Lung microvascular endothelial cell (primary cell): ENCODE measurements around the gene LRP8. TPM values are rescaled to one million over a fixed set of nuclear protein-coding genes. Genes with fewer than 3 reads are reported as not detected.

ENCODE experiments used
- DNase-seq, 2 donors: peaks; one replicate each; pipeline versions ENCODE4 v3.0.0 to v3.0.0-alpha.2; 2010; ENCODE audit warnings: low read depth in 2 of 2
- total RNA-seq: library from RNA; depleted of rRNA; stranded (reverse); fragments of >200 nt; gene quantifications from 2 replicates; pipeline ENCODE4 v1.2.1, GENCODE V29; 2014

Gene LRP8
- 7.7 and 14.2 TPM in 2 replicates for total RNA-seq

DNA sequence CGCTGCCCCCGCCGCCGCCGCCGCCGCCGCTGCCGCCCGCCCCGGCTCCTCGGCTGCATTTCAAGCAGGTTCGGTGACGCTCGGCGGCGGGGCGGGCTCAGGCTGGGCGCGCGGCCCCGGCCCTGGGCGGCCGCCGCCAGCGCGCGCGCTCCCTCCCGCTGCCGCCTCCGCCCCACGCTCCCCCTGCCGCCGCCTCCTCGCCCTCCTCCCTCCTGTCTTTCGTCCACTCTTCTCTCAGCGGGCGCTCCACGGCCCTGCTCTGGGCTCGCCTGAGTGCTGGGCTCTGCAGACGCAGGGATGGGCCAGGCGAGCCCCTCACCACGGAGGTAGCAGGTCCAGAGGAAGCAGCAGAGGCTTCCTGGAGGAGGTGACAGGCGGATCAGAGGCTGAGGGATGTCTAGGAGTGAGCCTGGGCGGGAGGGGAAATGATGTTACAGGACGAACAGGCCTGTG lies at the start of gene LRP8:
Gene LRP8 (minus strand): TSS at position 62 of the 453 bp plus-strand sequence. CDS start 158 bp downstream, outside the sequence.
- peak; percentile 61 to 69 for DNase-seq

GRCh38 chr1:53377438-53377841 lies 49.6 kb upstream of the LRP8 start:
- DNase-seq, result no peak

GRCh38 chr1:53376742-53377437 lies 49.0 kb upstream of the LRP8 start:
- no peak for DNase-seq

- no peak for DNase-seq
Measured at GRCh38 chr1:53376041-53376461, 48.2 kb upstream of the LRP8 start.

DNA sequence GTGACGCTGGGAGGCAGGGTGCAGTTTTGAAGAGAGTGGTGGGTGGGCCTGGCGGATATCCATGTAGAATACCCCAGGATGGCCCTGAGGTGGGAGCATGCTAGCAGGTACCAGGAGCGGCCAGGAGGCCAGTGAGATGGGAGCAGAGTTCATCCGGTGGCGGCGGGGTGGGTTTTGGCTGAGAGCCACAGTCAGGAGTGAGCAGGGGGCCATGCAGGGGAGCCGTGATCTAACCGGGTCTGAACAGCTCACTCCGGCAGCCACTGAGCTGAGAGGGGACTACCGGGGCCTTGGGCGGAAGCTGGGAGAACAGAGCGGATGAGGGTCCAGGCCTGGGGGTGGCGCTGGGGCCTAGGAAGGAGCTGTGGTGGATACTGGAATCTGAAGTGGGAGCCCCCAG lies 47.6 kb upstream of the LRP8 start:
- no peak for DNase-seq

DNA sequence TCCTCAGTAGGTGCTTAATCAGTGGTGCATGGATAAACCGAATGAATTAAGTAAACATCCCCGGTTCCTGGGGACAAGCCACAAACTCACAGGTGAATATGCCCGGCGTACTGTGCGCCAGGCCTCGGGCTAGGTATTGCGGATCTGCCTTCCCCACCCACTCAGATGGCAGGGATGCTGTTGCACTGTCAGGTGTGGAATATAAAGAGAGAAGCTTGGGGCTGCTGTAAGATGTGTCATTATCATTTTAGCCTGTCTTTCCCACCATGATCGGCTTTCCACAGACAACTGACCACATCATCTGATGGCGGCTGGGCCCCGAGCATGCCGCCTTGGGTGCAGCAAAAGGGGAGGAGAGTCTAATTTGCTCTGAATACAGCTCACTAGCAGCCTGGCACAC lies 45.4 kb upstream of the LRP8 start:
- no peak for DNase-seq

DNA sequence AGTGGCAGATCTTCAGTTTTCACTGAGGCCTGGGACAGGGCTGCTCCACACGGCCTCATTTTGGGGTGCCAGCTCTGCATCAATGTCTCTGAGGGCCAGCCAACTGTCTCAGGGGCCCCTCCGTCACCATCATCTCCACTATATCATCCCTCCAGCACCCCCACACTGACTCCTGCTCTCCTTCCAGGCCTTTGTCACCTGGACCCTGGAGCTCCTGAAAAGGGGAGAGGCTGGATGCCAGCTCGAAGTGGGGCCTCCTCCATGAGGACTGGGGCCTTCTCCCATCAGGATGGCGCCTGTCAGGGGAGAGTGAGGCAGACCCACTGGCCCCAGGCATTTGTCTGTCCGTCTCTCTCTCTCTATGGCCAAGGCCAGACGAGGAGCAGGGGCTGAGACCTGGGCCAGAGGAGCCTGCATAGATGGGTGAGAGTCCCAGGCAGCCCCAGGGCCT lies 44.7 kb upstream of the LRP8 start:
- no peak for DNase-seq

- no peak for DNase-seq
Measured at GRCh38 chr1:53371851-53372250, 44.0 kb upstream of the LRP8 start.

DNA sequence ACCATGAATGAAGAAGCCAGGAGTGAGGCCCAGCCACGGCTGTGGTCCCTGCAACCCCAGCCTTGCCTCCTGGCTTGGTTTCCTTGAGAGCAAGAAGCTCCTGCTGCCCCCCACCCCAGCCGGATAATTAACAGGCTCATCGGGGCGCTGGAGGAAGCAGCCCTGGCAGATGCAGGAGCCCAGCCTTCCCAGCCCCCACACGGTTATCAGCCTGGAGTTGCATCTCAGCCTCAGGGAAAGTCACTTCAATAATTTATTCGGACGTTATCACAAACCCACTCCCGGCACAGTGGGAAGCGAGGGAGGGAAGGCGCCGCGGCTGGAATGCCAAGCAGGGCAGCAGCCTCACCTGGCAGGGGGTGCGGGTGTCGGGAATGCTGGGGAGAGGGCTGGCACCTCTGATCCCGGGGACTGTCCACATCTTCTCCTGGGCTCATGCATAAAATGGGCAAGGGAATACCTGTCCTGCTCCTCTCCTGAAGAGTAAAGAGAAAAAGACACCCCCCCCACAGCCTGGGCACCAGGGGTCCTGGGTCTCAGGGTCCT lies 43.3 kb upstream of the LRP8 start:
- DNase-seq, result no peak

GRCh38 chr1:53370369-53370961 lies 42.6 kb upstream of the LRP8 start:
- DNase-seq, result no peak

DNA sequence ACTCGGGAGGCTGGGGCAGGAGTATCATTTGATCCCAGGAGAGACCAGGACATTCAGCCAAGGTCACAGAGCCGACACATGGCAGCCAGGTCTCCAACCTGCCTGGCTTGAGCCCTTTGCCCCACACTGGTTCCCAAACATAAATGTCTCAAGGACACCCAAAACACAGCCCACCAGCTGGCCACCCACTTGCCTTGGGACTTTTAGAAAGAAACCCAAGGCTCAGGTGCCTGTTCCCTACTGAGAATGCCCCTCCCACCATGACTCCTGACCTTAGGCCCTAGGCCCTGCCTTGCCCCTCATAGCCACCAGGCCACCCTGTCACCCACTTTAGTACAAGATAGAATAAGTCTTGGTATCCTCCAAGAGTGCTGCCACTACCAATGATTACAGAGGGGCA lies 41.9 kb upstream of the LRP8 start:
- DNase-seq, result no peak

DNA sequence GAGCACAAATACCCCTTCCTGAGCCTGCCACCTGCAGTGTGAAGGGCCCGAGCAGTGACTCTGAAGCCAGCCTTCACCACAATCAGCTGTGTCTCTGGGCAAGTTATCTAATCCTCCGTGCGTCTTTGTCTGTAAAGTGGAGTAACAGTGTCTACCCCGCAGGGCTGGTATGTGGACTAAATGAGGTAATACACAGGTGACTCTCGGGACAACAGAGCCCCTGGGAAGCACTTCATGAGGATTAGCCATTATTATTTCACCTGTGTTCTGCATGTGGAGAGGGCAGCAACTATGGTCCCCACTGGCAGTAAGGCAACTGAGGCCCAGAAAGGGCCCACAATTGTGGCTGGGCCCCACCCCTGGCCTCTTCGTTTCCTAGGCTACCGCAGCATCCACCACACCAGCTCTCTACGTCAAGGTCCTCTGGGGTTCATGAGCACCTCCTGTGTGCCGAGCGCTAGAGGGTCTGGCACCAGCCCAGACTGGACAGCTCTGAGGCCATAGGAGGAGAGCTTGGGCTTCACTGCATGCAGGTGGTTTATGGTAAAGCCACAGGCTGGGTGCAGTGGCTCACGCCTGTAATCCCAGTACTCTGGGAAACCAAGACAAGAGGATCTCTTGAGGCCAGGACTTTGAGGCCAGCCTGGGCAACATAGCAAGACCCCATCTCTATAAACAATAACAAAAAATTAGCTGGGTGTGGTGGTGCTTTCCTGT lies 41.3 kb upstream of the LRP8 start:
- no peak for DNase-seq

DNA sequence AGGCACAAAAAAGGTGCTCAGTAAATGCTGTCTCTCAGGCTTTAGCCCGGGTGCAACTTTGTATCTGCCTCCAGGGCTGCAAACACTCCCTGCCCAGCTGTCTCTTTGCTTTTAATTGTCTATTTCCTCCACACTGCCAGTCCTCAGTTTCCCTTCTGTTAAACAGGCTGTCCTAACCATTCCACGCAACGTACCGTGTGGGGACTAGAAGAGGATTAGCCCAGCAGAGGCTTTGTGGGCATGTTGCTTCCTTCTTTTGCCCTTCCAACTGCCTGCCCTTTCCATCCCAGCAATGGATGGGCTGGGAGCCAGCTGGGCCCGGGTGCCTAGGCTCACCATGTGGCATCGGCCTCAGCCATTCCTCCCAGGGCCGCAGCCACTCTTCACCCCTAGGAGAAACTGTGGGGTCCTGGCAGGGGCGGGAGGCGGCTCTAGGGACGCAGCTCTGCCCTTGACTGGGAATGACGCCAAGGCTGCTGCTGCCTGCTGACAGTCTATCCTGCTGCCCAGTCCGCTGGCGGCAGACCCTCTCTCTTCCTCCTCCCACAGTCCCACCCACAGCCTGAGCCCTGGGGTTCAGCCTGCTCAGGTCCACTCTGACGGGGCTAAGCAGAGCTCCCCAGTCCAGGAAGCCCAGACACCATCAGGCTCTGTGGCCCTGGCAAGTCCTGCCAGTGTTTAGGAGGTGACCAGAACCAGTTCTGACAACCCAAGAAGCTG lies 40.6 kb upstream of the LRP8 start:
- peak in 1 of 2 donors; percentile 24 for DNase-seq

GRCh38 chr1:53367503-53368313 lies 39.8 kb upstream of the LRP8 start:
- no peak for DNase-seq

GRCh38 chr1:53366901-53367502 lies 39.1 kb upstream of the LRP8 start:
- no peak for DNase-seq

DNA sequence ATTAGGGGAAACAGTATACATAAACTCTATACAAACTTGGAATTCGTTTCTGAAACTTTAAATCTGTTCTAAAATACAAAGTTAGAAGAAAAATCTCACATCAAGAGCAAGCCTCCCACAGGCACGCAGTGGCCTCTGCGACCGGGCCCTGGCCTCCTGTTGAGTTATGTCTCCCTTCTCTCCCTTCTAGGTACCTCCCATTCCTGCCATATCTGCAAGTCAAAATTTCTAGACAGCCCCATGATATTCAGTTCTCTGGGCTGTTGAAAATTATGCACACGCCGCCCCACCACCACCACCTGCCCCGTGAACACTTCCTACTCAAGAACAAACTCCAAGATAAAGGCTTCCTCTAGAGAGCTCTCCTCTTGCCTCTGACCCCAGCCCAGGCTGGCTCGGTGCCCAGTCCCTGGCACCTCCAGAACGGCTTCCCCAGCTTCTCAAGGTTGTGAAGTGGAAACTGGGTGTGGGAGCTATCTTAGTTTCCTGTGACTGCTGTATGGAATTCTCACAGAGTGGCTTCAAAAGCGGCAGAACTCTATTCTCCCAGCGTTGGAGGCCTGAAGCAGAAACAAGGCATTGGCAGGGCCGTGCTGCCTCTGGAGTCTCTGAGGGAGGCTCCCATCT lies 37.7 kb upstream of the LRP8 start:
- no peak for DNase-seq

- DNase-seq, result no peak
Measured at GRCh38 chr1:53362851-53363642, 35.2 kb upstream of the LRP8 start.

GRCh38 chr1:53362270-53362669 lies 34.4 kb upstream of the LRP8 start:
- DNase-seq, result no peak

DNA sequence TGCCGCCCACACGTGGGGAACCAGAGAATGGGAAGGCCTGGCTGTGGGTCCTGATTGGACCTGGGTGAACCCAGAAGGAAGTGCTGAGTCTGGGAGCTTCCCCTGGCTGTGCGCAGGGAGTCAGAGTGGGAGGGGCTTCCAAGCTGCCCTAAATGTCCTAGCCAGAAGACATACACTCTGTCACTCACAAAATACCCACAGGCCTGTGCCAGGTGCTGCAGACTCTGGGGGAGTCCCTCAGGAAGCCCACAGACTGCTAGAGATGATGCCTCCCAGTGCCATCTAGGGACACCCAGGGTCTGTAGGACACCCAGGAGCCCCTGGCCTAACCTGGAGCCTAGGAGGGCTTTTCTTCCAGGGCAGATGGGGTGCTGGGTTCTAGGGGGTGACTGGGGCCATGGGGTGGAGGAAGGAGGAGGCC lies 33.7 kb upstream of the LRP8 start:
- no peak for DNase-seq
